Natural killer cell (primary cell): ENCODE measurements around the gene POLR2E. TPM values are rescaled to one million over a fixed set of nuclear protein-coding genes. Genes with fewer than 3 reads are reported as not detected.

ENCODE experiments used
- ATAC-seq, 3 donors: fragments of 150-1000 bp in 2 of 3; fragments of 200-7000 bp in 1 of 3; cut with Tn5 transposase; 1 replicate in 1 of 3; 2 replicates in 2 of 3; pipeline ENCODE4 v1.10.0; 2021; ENCODE audit warnings: mild to moderate bottlenecking in 2 of 3, moderate library complexity in 2 of 3
- DNase-seq, 2 donors: peaks; one replicate each; pipeline versions ENCODE4 v3.0.0 to v3.0.0-alpha.2; 2013 to 2021; ENCODE audit warnings: mixed read lengths in 1 of 2
- H3K27ac ChIP-seq: one replicate; pipeline ENCODE4 v1.5.1; 2013; ENCODE audit warnings: mild to moderate bottlenecking, low read length
- H3K27me3 ChIP-seq: one replicate; pipeline ENCODE4 v1.6.1; 2013; ENCODE audit warnings: low read length; ENCODE audit not compliant: control insufficient read depth, insufficient read depth
- H3K36me3 ChIP-seq: one replicate; pipeline ENCODE4 v1.6.1; 2013; ENCODE audit warnings: low read length; ENCODE audit not compliant: control insufficient read depth, insufficient read depth
- H3K4me1 ChIP-seq: one replicate; pipeline ENCODE4 v1.6.1; 2013; ENCODE audit warnings: low read length; ENCODE audit not compliant: control insufficient read depth, insufficient read depth
- H3K4me3 ChIP-seq: one replicate; pipeline ENCODE4 v1.5.1; 2013; ENCODE audit warnings: low read length
- H3K9me3 ChIP-seq: one replicate; pipeline ENCODE4 v1.6.1; 2013; ENCODE audit warnings: low read length; ENCODE audit not compliant: control insufficient read depth, insufficient read depth
- H3K27ac Mint-ChIP-seq, 2 donors: one replicate each; pipeline ENCODE4 v1.8.0; 2022; ENCODE audit warnings: mild to moderate bottlenecking in 2 of 2, mixed read lengths in 2 of 2, moderate library complexity in 1 of 2
- H3K27me3 Mint-ChIP-seq, 2 donors: one replicate each; pipeline ENCODE4 v1.8.0; 2022; ENCODE audit warnings: low read depth in 2 of 2, mixed read lengths in 2 of 2
- H3K36me3 Mint-ChIP-seq: one replicate; pipeline ENCODE4 v1.8.0; 2022; ENCODE audit warnings: mixed read lengths
- H3K4me1 Mint-ChIP-seq, 2 donors: one replicate each; pipeline ENCODE4 v1.8.0; 2022; ENCODE audit warnings: mixed read lengths in 2 of 2
- H3K4me3 Mint-ChIP-seq: one replicate; pipeline ENCODE4 v1.8.0; 2022; ENCODE audit warnings: mild to moderate bottlenecking, moderate library complexity, mixed read lengths
- H3K9me3 Mint-ChIP-seq, 2 donors: one replicate each; pipeline ENCODE4 v1.8.0; 2022; ENCODE audit warnings: mixed read lengths in 2 of 2
- CTCF ChIP-seq: fragments of 200-600 bp; IDR thresholded peaks from one replicate; pipeline ENCODE4 v1.8.0; 2022; ENCODE audit warnings: antibody characterized with exemption
- WGBS: methylation state at CpG from one replicate; pipeline ENCODE4 v1.1.7; 2013; ENCODE audit warnings: missing lambda C conversion rate; ENCODE audit not compliant: insufficient coverage; 5-methylcytosine and 5-hydroxymethylcytosine counted together
- intact Hi-C: fragments of 100-400 bp; cut with micrococcal nuclease; formaldehyde crosslinking; loops from one replicate; pipeline ENCODE4 v1.14.2; 2022
- total RNA-seq, 4 donors: library from RNA; stranded (reverse); fragments of 120-200 nt in 1 of 4; gene quantifications; one replicate each; pipeline versions ENCODE4 v1.2.3 to v1.2.4, GENCODE V29; 2013 to 2022

POLR2E gene
- total RNA-seq, 3 donors from 2014 or later (not counting 1 experiment from before 2014, with no cell fraction given): 77.3 to 105 (median 91.6) TPM

- Mint-ChIP-seq H3K27ac (no peak overlapping the region), H3K4me1 (no peaks in the 10 kb centered on the region), H3K27me3 (no peaks in the 10 kb centered on the region), H3K9me3 (no peaks in the 10 kb centered on the region), H3K36me3 (no peaks in the 10 kb centered on the region), H3K4me3 (no peak overlapping the region)
- no peak for DNase-seq
- Histone ChIP-seq H3K4me1 (peaks cover 1% of the 10 kb centered on the region), H3K36me3 (peaks cover 66% of the 10 kb centered on the region), H3K27ac (no peak overlapping the region), H3K4me3 (no peak overlapping the region), H3K9me3 (no peaks in the 10 kb centered on the region), H3K27me3 (no peaks in the 10 kb centered on the region)
- TF ChIP-seq CTCF: no peak
- intact Hi-C loops: no loop called here
- no peak for ATAC-seq
- 97% methylated on average over 23 of the region's 23 CpGs for WGBS
These were observed 28.9 kb upstream of the POLR2E start for GRCh38 chr19:1123885-1124677.

- H3K4me3 ChIP-seq: no peak overlapping the region
- no peaks in the 10 kb centered on the region for H3K4me1 ChIP-seq
- intact Hi-C loops: no loop called here
- H3K4me1 Mint-ChIP-seq: no peaks in the 10 kb centered on the region
- H3K27me3 ChIP-seq: no peaks in the 10 kb centered on the region
- no peaks in the 10 kb centered on the region for H3K9me3 Mint-ChIP-seq
- H3K27me3 Mint-ChIP-seq: no peaks in the 10 kb centered on the region
- no peak for TF ChIP-seq CTCF
- no peaks in the 10 kb centered on the region for H3K9me3 ChIP-seq
- H3K36me3 ChIP-seq: peaks cover 71% of the 10 kb centered on the region
- ATAC-seq: no peak
- peak overlapping the region in 1 of 2 donors; percentile 52 for H3K27ac Mint-ChIP-seq
- H3K36me3 Mint-ChIP-seq: no peaks in the 10 kb centered on the region
- H3K27ac ChIP-seq: no peak overlapping the region
- no peak overlapping the region for H3K4me3 Mint-ChIP-seq
- WGBS: 99% methylated on average over 20 of the region's 20 CpGs
- DNase-seq: no peak
These were observed 28.2 kb upstream of the POLR2E start for GRCh38 chr19:1123381-1123780.

- no peaks in the 10 kb centered on the region for H3K4me1 Mint-ChIP-seq
- TF ChIP-seq CTCF: no peak
- intact Hi-C loops: no loop called here
- no peaks in the 10 kb centered on the region for H3K27me3 Mint-ChIP-seq
- ATAC-seq (peak; percentile 24 to 48 (median 47)), DNase-seq (peak in 1 of 2 donors; percentile 30)
- Histone ChIP-seq H3K9me3 (no peaks in the 10 kb centered on the region), H3K27me3 (no peaks in the 10 kb centered on the region), H3K36me3 (peaks cover 73% of the 10 kb centered on the region), H3K27ac (no peak overlapping the region), H3K4me1 (no peaks in the 10 kb centered on the region), H3K4me3 (no peak overlapping the region)
- peak overlapping the region in 1 of 2 donors; percentile 52 for H3K27ac Mint-ChIP-seq
- H3K9me3 Mint-ChIP-seq: no peaks in the 10 kb centered on the region
- no peaks in the 10 kb centered on the region for H3K36me3 Mint-ChIP-seq
- WGBS: 84% methylated on average over 21 of the region's 21 CpGs
- H3K4me3 Mint-ChIP-seq: no peak overlapping the region
These were observed 27.8 kb upstream of the POLR2E start for GRCh38 chr19:1122972-1123363.
